SKM-1 (cell line): Measurements from ENCODE around the gene COP1.
A peak's percentile ranks its signal among the peaks of the same experiment; 100 is the strongest.

Source experiments
- DNase-seq: peaks from one replicate; lab custom pipeline; 2025; ENCODE audit not compliant: unreplicated experiment; lab: John Stamatoyannopoulos, UW

Gene COP1

GRCh38 chr1:176201568-176201967 lies 5.5 kb downstream of the COP1 start:
- no peak for DNase-seq

GRCh38 chr1:176199707-176200106 lies 7.4 kb downstream of the COP1 start:
- DNase-seq = no peak

- DNase-seq = no peak
Measured at GRCh38 chr1:176198413-176198812, 8.7 kb downstream of the COP1 start.

GRCh38 chr1:176196728-176197127 lies 10.4 kb downstream of the COP1 start:
- no peak for DNase-seq

GRCh38 chr1:176195547-176195946 lies 11.5 kb downstream of the COP1 start:
- DNase-seq = no peak

- no peak for DNase-seq
Measured at GRCh38 chr1:176193663-176194062, 13.4 kb downstream of the COP1 start.

GRCh38 chr1:176193023-176193422 lies 14.1 kb downstream of the COP1 start:
- no peak for DNase-seq

- no peak for DNase-seq
Measured at GRCh38 chr1:176188604-176189003, 18.5 kb downstream of the COP1 start.

- no peak for DNase-seq
Measured at GRCh38 chr1:176187001-176187400, 20.1 kb downstream of the COP1 start.

- DNase-seq = no peak
Measured at GRCh38 chr1:176183618-176184017, 23.5 kb downstream of the COP1 start.

GRCh38 chr1:176178316-176178715 lies 28.8 kb downstream of the COP1 start:
- DNase-seq = no peak

GRCh38 chr1:176177764-176178163 lies 29.3 kb downstream of the COP1 start:
- no peak for DNase-seq

GRCh38 chr1:176174108-176174507 lies 33.0 kb downstream of the COP1 start:
- no peak for DNase-seq

- DNase-seq = no peak
Measured at GRCh38 chr1:176172215-176172614, 34.9 kb downstream of the COP1 start.

- DNase-seq = no peak
Measured at GRCh38 chr1:176167210-176167609, 39.9 kb downstream of the COP1 start.

- DNase-seq = no peak
Measured at GRCh38 chr1:176165573-176165972, 41.5 kb downstream of the COP1 start.

GRCh38 chr1:176164014-176164678 lies 42.9 kb downstream of the COP1 start:
- DNase-seq = no peak

- DNase-seq = no peak
Measured at GRCh38 chr1:176159993-176160392, 47.1 kb downstream of the COP1 start.

- peak; percentile 11 for DNase-seq
Measured at GRCh38 chr1:176157995-176158394, 49.1 kb downstream of the COP1 start.

GRCh38 chr1:176149939-176150807 lies 56.9 kb downstream of the COP1 start:
- no peak for DNase-seq

GRCh38 chr1:176144526-176144925 lies 62.6 kb downstream of the COP1 start:
- DNase-seq = no peak

GRCh38 chr1:176142973-176143372 lies 64.1 kb downstream of the COP1 start:
- DNase-seq = no peak
